ENCODE results near the gene SIN3B.
"Not testable (repeated sequence)": the region's sequence is repeated elsewhere in the genome, so short reads cannot be mapped to it uniquely, and the experiment has no call there.

SIN3B gene, protein sequence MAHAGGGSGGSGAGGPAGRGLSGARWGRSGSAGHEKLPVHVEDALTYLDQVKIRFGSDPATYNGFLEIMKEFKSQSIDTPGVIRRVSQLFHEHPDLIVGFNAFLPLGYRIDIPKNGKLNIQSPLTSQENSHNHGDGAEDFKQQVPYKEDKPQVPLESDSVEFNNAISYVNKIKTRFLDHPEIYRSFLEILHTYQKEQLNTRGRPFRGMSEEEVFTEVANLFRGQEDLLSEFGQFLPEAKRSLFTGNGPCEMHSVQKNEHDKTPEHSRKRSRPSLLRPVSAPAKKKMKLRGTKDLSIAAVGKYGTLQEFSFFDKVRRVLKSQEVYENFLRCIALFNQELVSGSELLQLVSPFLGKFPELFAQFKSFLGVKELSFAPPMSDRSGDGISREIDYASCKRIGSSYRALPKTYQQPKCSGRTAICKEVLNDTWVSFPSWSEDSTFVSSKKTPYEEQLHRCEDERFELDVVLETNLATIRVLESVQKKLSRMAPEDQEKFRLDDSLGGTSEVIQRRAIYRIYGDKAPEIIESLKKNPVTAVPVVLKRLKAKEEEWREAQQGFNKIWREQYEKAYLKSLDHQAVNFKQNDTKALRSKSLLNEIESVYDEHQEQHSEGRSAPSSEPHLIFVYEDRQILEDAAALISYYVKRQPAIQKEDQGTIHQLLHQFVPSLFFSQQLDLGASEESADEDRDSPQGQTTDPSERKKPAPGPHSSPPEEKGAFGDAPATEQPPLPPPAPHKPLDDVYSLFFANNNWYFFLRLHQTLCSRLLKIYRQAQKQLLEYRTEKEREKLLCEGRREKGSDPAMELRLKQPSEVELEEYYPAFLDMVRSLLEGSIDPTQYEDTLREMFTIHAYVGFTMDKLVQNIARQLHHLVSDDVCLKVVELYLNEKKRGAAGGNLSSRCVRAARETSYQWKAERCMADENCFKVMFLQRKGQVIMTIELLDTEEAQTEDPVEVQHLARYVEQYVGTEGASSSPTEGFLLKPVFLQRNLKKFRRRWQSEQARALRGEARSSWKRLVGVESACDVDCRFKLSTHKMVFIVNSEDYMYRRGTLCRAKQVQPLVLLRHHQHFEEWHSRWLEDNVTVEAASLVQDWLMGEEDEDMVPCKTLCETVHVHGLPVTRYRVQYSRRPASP

DNA sequence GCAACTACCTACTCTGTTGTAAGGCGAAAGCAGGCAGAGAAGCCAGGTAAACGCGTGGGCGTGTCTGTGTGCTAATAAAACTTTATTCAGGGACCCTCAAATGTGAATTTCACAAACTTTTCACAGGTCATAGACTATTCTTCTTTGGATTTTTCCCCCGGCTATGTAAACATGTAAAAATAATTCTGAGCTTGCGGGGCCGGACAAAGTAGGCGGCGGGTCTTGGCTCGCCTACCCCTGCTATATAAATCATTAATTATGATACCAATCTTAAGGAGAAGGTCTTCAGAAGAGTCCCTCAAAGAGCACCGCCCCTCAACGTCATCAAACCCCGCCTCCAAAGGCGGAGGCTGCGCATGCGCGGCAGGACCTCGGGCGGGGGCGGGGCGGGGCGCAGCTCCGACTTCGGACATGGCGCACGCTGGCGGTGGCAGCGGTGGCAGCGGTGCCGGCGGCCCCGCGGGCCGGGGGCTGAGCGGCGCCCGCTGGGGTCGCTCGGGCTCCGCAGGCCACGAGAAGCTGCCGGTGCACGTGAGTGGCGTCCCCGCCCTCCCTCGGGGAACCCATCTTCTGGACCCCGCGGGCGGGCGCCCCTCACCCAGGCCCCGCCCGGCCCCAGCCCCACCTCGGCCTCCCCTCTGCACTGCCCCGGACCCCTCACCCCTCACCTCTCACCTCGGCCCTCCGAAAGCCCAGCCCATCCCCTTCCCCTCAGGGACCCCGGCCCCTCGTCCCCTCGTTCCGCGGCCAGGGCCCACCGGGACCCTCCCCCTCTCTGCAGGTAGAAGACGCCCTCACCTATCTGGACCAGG is at the start of gene SIN3B:
Gene SIN3B, plus strand, starts transcription at position 389 of the 812 bp plus-strand sequence. Its CDS starts 23 bp downstream, at position 412.
- FAIRE-seq, result no peak

DNA sequence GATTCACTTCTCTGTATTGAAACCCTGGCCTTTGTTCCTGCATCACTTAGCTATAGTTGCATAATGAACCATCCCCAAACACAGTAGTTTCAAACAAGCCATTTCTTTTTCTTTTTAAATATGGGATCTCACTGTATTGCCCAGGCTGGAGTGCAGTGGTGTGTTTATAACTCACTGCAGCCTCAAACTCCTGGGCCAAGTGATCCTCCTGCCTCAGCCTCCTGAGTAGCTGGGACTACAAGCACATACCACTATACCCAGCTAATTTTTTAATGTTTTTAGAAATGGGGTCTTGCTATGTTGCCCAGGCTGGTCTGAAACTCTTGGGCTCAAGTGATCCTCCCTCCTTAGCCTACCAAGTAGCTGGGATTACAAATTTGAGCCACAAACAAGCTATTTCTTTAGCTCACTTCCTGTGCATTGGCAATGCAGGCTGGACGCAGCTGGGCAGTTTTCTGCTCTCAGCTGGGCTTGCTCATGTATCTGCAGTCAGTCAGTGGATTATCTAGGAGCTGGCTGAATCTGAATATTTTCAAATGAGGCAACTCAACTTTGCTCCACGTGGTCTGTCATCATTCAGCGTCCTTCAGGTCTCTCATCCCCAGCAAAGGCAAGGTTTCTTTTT is 49.5 kb upstream of the SIN3B start:
- FAIRE-seq, result no peak

DNA sequence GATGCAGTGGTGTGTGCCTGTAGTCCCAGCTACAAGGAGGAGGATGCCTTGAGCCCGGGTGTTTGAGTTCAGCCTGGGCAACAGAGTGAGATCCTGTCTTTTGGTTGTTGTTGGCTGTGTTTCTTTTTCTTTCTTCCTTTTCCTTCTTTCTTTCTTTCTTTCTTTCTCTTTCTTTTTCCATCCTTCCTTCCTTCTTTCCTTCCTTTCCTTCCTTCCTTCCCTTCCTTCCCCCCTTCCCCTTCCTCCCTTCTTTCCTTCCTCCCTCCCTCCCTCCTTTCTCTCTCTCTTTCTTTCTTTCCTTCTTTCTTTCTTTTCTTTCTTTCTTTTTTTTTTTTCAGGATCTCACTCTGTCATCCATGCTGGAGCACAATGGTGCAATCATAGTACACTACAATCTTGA is 46.5 kb upstream of the SIN3B start:
- FAIRE-seq, result no peak

DNA sequence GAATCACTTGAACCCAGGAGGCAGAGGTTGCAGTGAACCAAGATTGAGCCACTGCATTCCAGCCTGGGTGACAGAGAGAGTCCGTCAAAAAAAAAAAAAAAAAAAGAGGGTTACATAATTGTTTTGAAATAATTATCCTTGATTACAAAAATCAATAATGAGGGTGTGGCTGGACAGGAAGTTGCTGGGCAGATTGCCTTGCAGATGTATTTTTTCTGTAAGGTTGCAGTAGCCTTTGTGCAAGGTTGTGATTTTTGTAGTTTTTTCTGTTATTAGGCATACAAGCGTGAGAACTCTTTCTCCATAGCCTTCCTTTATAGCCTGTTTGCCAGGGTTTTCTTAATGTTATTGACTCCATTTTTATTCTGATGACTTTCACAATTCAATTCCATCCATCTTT is 40.7 kb upstream of the SIN3B start:
- no peak for FAIRE-seq

DNA sequence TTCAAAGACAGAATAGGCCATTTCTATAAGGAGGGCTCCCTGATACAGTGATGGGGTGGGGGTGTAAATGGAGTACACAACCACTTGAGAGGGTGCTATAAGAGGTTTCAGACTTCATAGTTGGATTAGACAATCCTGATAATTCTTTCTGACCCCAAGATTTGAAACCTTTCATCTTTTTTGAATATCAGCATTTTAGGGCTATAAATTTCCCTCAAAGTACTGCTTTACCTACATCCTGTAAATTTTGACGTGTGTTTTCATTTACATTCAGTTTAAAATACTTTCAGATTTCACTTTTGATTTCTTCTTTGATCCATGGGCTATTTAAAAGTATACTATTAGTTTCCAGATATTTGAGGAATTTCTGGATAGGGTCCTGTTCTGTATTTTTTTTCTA is 40.0 kb upstream of the SIN3B start:
- FAIRE-seq, result no peak

DNA sequence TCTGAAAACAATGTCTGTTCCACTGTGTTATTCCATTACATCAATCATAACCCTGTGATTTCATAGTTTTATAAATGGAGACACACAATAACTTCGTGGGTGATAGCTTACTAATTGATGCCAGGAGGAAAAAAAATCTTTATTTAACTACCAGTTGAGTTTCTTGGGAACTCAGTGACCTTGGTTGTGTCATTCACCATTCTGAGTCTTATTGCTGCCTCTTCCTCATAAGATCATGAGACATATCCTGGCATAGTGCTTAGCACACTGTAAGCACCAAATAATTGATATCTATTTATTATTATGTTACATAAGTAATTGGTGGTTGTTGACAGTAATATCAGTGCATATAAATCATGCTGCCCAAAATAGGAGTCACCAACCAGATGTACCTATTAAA is 39.1 kb upstream of the SIN3B start:
- FAIRE-seq, result no peak

DNA sequence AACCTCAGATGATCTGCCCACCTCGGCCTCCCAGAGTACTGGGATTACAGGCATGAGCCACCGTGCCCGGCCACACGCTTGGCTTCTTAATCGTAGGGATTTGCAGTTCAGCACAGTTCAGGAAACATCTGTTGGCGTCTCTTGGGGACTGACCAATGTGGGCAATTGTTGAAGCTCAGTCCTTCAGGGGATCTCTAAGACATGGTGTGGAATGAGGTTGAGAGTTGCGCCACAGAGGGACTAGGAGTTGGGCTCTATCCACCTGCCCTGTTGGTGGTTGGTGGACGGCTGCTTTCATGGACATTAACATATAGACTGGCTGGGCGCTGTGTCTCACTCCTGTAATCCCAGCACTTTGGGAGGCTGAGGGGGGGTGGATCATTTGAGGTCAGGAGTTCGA is 37.3 kb upstream of the SIN3B start:
- FAIRE-seq, result no peak

DNA sequence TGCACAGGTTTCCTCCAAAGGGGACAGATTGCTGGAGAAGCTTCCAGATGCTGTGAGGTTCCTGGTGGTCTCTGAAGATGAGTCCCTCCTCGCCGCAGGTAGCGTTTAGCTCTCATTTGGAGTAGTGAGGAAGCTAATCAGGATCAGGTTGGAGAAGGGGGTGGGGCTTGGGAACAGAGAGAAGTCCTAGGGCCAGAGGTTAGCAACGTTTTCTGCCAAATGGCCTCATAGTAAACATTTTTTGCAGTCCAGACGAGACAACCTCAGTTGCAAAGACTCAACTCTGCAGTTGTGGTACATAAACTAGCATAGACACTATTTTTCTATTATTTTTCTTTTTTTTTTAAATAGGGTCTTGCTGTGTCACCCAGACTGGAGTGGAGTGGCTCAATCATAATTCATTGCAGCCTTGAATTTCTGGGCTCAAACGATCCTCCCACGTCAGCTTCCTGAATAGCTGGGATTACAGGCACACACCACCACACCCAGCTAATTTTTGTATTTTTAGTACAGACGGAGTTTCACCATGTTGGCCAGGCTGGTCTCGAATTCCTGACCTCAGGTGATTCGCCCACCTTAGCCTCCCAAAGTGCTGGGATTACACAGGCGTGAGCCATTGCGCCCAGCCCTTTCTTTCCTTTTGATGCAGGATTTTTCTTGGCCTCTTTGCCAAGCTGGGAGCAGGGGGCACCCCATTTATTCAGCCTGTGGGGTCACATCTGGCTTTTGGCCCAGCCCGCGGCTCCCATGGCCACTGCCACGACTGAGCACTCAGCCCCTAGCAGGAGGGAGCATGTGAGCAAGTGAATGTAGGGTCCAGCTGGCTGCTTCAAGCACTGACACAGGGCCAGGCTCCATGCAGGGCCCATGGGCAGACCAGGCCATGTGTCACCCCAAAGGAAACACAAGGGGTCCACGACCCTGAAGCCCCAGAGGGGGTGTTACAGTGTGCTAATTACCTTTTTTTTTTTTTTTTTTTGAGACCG is 34.4 kb upstream of the SIN3B start:
- no peak for FAIRE-seq

DNA sequence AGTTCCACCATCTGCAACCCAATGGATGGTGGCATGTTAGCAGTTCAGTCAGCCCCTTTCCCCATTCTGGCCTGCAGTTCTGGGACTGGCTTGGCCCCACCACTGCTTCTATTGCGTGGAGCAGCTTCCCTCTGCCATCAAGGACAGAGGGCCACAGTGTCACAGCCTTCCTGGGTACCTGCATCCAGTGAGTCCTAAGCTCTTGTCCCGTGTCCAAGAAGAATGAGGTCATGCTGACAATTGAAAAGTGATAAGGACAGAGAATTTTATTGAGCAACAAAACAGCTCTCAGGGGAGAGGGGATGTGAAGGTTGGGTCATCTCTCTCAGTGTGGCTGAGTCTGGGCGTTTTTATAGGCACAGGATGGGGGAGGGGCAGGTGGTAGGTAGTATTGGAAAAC is 33.5 kb upstream of the SIN3B start:
- no peak for FAIRE-seq

DNA sequence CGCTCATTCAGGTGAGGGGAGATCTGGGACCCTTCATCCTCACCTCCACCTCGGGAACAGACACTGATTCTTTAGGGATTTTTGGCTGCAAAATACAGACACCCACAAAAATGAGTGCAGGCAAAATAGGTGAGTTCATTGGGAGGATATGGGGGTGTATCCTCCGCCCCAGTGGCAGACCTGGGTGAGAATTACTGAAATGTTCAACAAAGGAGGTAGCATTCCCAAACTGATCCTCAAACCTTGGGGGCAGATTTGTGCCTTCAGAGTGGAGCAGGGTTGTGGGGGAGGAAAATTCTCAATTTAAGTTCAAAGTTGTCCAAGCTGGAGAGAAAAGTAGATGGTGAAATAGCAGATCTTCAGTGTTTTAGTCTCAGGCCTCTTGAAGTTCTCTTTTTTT is 31.3 kb upstream of the SIN3B start:
- FAIRE-seq, result no peak

DNA sequence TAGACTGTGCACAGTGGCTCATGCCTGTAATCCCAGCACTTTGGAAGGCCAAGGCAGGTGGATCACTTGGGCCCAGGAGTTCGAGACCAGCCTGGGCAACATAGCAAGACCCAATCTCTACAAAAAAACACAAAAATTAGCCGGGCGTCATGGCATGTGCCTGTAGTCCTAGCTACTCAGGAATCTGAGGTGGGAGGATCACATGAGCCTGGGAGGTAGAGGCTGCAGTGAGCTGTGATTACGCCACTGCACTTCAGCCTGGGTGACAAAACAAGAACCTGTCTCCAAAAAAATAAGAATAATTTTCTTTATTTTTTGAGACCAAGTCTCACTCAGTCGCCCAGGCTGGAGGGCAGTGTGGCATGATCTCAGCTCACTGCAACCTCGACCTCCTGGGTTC is 30.9 kb upstream of the SIN3B start:
- FAIRE-seq, result not testable (repeated sequence)

DNA sequence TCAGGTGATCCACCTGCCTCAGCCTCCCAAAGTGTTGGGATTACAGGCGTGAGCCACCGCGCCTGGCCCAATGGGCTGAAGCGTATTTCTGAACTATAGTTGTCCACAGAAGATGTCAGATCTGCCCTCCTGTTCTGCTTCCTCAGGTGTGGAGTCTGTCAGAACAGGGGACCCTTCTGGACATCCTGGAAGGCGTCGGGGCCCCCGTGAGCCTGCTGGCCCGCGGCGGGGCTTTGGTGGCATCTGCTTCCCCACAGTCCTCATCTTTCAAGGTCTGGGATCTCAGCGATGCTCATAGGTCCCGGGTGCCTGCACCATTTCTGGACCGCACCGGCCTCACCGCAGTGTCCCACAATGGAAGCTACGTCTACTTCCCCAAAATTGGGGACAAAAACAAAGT is 29.5 kb upstream of the SIN3B start:
- FAIRE-seq, result no peak

DNA sequence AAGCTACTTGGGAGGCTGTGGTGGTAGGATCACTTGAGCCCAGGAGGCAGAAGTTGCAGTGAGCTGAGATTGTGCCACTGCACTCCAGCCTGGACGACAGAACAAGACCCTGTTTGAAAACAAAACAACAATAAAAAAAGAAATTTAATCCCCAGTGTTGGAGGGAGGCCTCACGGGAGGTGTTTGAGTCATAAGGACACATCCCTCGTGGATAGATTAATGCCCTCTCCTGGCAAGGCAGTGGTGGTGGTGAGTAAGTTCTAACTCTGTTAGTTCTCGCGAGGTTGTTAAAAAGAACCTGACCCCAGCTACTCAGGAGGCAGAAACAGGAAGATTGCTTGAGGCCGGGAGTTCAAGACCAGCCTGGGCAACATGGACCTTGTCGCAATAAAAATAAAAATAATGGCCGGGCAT is 27.6 kb upstream of the SIN3B start:
- FAIRE-seq, result no peak

DNA sequence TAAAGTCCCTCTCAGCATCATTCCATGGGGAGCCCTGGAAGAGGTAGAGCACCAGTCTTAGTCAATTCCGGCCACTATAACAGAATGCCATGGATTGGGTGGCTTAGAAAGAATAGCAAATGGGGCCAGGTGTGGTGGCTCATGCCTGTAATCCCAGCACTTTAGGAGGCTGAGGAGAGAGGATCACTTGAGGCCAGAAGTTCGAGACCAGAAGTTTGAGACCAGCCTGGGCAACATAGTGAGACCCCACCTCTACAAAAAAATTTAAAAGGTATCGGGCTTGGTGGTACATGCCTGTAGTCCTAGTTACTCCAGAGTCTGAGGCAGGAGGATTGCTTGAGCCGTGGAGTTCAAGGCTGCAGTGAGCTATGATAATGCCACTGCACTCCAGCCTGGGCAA is 25.0 kb upstream of the SIN3B start:
- no peak for FAIRE-seq

DNA sequence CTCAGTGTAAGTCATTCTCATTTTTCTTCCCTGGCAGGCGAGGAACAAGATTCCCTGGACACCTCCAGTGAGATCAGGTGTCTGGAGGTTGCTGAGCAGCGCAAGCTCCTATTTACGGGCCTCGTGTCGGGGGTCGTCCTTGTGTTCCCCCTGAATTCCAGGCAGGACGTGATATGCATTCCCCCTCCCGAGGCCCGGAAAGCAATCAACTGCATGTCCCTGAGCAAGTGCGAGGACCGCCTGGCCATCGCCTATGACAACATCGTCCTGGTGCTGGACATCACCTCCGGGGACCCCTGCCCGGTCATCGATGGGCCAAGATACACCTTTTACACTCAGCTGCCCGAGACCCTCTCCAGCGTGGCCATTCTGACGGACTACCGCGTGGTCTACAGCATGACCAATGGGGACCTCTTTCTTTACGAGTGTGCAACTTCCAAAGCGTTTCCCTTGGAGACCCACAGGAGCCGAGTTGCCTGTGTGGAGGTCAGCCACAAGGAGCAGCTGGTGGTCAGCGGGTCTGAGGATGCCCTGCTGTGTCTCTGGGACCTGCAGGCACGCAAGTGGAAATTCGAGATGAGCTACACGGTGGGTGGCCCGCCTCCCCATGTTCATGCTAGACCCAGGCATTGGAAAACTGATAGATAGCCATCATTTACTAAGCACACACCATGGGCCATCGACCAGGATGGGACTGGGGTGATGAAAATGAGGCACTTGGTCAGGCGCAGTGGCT is 21.5 kb upstream of the SIN3B start:
- FAIRE-seq, result no peak

DNA sequence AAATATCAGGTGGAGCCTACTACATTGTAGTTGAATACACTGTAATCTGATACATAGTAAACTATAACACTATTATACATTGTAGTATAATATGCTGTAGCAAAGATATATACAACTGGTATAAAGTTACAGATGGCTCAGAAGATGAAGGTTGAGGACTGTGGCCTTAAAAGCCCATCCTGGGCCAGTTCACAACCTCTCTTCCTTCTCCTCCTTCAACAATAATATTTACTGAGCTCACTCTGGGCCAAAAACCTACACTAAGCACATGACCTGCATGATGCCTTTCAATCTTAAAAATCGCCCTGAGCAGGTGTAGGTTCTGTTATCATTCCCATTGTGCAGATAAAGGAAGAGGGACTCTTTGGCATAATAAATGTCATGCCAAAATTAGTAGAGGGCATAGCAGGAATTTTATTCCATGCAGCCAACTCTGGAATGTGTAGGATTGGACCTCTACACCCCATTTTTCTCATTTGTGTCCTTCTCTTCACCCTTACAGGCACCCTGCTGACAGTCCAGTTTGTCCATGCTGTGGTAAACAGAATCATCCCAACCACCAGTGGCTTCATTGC is 14.6 kb upstream of the SIN3B start:
- no peak for FAIRE-seq

DNA sequence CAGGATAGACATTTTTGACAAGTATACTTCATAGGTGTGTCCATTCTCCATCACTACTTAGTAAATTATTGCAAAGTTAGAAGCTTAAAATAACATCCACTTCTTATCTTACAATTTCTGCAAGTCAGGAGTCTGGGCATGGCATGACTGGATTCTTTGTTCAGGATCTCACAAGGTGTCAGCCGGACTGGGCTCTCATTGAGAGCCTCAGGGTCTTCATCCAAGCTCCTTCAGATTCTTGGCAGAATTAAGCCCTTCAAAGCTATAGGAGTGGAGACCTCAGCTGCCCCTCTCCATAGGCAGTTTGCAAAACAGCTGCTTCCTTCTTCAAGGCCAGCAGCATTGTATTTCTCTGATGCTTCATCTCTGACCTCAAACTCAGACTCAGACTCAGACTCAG is 9.1 kb upstream of the SIN3B start:
- FAIRE-seq, result no peak

DNA sequence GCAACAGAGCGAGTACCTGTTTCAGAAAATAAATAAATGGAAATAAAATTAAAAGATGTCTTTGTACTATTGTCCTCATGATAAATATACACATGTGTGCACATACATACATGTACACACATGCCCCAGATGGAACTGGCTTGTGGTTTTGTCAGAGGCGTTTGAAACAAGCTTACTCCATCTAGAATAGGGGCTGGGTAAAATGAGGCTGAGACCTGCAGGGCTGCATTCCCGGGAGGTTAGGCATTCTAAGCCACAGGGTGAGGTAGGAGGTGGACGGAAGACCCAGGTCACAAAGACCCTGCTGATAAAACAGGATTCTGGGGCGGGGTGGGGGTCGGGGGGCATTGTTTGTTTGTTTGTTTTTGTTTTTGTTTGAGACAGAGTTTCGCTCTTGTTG is 8.1 kb upstream of the SIN3B start:
- no peak for FAIRE-seq

DNA sequence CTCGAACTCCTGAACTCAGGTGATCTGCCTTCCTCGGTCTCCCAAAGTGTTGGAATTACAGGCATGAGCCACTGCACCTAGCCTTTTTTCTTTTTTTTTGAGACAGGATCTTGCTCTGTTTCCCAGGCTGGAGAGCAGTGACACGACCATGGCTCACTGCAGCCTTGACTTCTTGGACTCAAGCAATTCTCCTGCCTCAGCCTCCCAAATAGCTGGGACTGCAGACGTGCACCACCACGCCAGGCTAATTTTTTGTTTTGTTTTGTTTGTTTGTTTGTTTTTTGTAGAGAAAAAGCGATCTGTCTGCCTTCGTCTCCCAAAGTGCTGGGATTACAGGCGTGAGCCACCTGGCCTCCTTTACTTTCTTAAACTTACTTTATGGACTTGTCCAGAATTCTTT is 6.5 kb upstream of the SIN3B start:
- no peak for FAIRE-seq
